HepG2 (cell line): Measurements from ENCODE around the gene APIP. TPM values are rescaled to one million over a fixed set of nuclear protein-coding genes. Genes with fewer than 3 reads are reported as not detected.

Source experiments
- ARNTL ChIP-seq: sonication (generic); formaldehyde crosslinking; IDR thresholded peaks from 2 replicates; pipeline ENCODE4 v1.4.0; 2020; ENCODE audit warnings: mild to moderate bottlenecking, missing genetic modification reagents
- JUNB ChIP-seq: sonication (generic); formaldehyde crosslinking; IDR thresholded peaks from 2 replicates; pipeline ENCODE4 v1.8.0; 2022; ENCODE audit warnings: missing genetic modification reagents, mild to moderate bottlenecking, borderline replicate concordance
- ZNF24 ChIP-seq: fragments of 450-650 bp; IDR thresholded peaks from 2 replicates; pipeline ENCODE4 v1.6.1; 2017; ENCODE audit warnings: antibody characterized with exemption, mild to moderate bottlenecking
- ZNF709 ChIP-seq: sonication (generic); formaldehyde crosslinking; IDR thresholded peaks from 2 replicates; pipeline ENCODE4 v1.5.0; 2020; ENCODE audit warnings: mild to moderate bottlenecking, missing genetic modification reagents
- polyA plus RNA-seq, 8 experiments: library from polyadenylated mRNA; depleted of rRNA in 3 of 8; stranded (reverse) in 7 of 8; unstranded in 1 of 8; fragments of >200 nt; fragmentation: Illumina TruSeq in 4 of 8; extraction: Trizol in 4 of 8; gene quantifications; 2 replicates each; pipeline versions ENCODE4 v1.2.1 to v1.2.3, GENCODE V29; 2011 to 2016; ENCODE audit warnings: low read depth in 4 of 8, missing spikeins in 1 of 8, mixed read lengths in 1 of 8; ENCODE audit not compliant: insufficient read depth in 1 of 8
- total RNA-seq, 5 experiments: library from RNA; depleted of rRNA; stranded (reverse); fragments of >200 nt; fragmentation: Illumina TruSeq; extraction: Trizol; gene quantifications; 2 replicates each; pipeline ENCODE4 v1.2.3, GENCODE V29; 2016; ENCODE audit warnings: low read depth in 1 of 5
- TF ChIP-seq, protein P1 (sequence below): sonication (generic); formaldehyde crosslinking; IDR thresholded peaks from 2 replicates; pipeline ENCODE4 v1.4.0; 2020; ENCODE audit warnings: missing genetic modification reagents, mild to moderate bottlenecking, borderline replicate concordance
- TF ChIP-seq, protein P2 (sequence below): sonication (generic); formaldehyde crosslinking; IDR thresholded peaks from 2 replicates; pipeline ENCODE4 v1.5.0; 2020; ENCODE audit warnings: missing genetic modification reagents
- TF ChIP-seq, protein P3 (sequence below): sonication (generic); formaldehyde crosslinking; IDR thresholded peaks from 2 replicates; pipeline ENCODE4 v1.8.0; 2022; ENCODE audit warnings: mild to moderate bottlenecking, missing genetic modification reagents, moderate library complexity

APIP gene
- total and polyA plus RNA-seq, 2 of the 13 experiments (the other 11 are each of a cell fraction or from before 2014, with no cell fraction given): 16.9 to 31.0 TPM

DNA sequence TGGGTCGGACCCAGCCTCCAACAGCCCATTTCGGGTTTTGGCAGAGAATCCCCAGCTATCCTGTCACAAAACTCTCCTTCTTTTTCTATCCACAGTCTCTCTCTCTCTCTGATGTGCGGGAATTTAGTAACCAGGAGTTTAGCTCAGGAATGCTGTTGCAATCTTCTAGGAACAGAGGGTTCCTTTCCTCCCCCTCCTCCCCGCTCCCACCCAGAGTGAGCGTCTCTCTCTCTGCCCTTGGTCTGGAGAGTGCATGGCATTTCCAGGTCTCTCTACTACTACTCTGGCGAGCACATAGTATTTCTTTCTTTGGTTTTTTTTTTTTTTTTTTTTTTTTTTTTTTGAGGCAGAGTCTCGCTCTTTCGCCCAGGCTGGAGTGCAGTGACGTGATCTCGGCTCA, 17.7 kb downstream of the APIP start (continued):
- TF ChIP-seq, protein P1, sequence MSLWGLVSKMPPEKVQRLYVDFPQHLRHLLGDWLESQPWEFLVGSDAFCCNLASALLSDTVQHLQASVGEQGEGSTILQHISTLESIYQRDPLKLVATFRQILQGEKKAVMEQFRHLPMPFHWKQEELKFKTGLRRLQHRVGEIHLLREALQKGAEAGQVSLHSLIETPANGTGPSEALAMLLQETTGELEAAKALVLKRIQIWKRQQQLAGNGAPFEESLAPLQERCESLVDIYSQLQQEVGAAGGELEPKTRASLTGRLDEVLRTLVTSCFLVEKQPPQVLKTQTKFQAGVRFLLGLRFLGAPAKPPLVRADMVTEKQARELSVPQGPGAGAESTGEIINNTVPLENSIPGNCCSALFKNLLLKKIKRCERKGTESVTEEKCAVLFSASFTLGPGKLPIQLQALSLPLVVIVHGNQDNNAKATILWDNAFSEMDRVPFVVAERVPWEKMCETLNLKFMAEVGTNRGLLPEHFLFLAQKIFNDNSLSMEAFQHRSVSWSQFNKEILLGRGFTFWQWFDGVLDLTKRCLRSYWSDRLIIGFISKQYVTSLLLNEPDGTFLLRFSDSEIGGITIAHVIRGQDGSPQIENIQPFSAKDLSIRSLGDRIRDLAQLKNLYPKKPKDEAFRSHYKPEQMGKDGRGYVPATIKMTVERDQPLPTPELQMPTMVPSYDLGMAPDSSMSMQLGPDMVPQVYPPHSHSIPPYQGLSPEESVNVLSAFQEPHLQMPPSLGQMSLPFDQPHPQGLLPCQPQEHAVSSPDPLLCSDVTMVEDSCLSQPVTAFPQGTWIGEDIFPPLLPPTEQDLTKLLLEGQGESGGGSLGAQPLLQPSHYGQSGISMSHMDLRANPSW (CRISPR knock-in tag): no peak
- TF ChIP-seq, protein P2, sequence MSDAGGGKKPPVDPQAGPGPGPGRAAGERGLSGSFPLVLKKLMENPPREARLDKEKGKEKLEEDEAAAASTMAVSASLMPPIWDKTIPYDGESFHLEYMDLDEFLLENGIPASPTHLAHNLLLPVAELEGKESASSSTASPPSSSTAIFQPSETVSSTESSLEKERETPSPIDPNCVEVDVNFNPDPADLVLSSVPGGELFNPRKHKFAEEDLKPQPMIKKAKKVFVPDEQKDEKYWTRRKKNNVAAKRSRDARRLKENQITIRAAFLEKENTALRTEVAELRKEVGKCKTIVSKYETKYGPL (CRISPR knock-in tag): no peak
- TF ChIP-seq, protein P3, sequence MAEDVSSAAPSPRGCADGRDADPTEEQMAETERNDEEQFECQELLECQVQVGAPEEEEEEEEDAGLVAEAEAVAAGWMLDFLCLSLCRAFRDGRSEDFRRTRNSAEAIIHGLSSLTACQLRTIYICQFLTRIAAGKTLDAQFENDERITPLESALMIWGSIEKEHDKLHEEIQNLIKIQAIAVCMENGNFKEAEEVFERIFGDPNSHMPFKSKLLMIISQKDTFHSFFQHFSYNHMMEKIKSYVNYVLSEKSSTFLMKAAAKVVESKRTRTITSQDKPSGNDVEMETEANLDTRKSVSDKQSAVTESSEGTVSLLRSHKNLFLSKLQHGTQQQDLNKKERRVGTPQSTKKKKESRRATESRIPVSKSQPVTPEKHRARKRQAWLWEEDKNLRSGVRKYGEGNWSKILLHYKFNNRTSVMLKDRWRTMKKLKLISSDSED (CRISPR knock-in tag): no peak
- no peak for TF ChIP-seq ZNF709
- no peak for TF ChIP-seq ARNTL (CRISPR knock-in tag)
- no peak for TF ChIP-seq JUNB (CRISPR knock-in tag)
- no peak for TF ChIP-seq ZNF24
